ENCODE results near the gene LRP1. TPM values are rescaled to one million over a fixed set of nuclear protein-coding genes. Genes with fewer than 3 reads are reported as not detected.
A peak's percentile ranks its signal among the peaks of the same experiment; 100 is the strongest.

LRP1 gene
- total and polyA plus RNA-seq, 2 of the 4 experiments (the other 2 are of a cell fraction): 73.1 to 142 TPM

DNA sequence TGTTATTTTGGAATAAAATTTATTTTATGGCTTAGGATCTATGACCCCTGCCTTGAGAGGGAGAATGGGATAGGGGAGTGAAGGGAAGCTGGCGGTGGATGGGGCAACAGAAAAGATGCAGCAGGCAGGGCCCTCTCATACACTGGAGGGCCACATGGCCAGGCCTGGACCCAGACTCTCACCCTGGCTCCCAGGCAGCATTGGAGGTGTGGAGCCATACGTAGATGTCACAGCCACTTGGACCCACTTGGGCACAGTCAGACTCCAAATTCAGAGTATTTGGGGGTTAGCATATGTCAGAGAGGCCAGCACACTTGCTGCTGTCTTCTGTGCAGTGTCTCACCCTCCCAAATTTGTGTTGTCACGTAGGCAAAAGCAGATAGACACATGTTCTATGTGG is 32.8 kb upstream of the LRP1 start:
- Histone ChIP-seq H4K5ac (ENCODE audit: low read depth, low read length) (no peak overlapping the region), H3K9ac (ENCODE audit: low read depth, low read length) (no peak overlapping the region), H3K56ac (ENCODE audit: extremely low read depth, insufficient read depth, low read length) (no peak overlapping the region), H2BK20ac (ENCODE audit: low read depth, low read length) (no peak overlapping the region), H2BK120ac (ENCODE audit: low read depth, low read length) (no peak overlapping the region), H2AFZ (replicated peaks; ENCODE audit: low read length, poor library complexity) (no peak overlapping the region), H3K23ac (ENCODE audit: low read depth, low read length) (no peak overlapping the region), H3K4me1 (ENCODE audit: control insufficient read depth, insufficient read depth, low read length) (peaks cover 41% of the 10 kb centered on the region), H3K79me1 (ENCODE audit: low read depth in 1 of 2, low read length in 2 of 2) (peaks cover 13 to 69% of the 10 kb centered on the region in 2 experiments), H2BK5ac (ENCODE audit: low read depth, low read length, poor library complexity, severe bottlenecking) (peak overlapping the region; percentile 80), H4K20me1 (ENCODE audit: insufficient read depth, low read length) (peaks cover 55% of the 10 kb centered on the region), H3K4ac (ENCODE audit: low read depth, low read length) (peak overlapping the region; percentile 43; the same call in 1 of the 2 replicates), H2AK9ac (replicated peaks; ENCODE audit: low read depth, low read length, poor library complexity) (peak overlapping the region; percentile 10), H3K36me3 (ENCODE audit: control insufficient read depth, insufficient read depth, low read length) (peaks cover 84% of the 10 kb centered on the region), H3K9me3 (ENCODE audit: control insufficient read depth, insufficient read depth, low read length) (no peaks in the 10 kb centered on the region), H4K8ac (ENCODE audit: low read depth in 2 of 2, low read length in 2 of 2) (peak overlapping the region in 1 of 2 experiments; percentile 38; a peak in 2 of 4 replicates), H3K14ac (replicated peaks; ENCODE audit: low read depth, low read length) (0 out of 2 replicates have a peak overlapping the region, but pooled peaks have one; percentile 1), H2BK15ac (ENCODE audit: low read depth, low read length) (no peak overlapping the region), H3K27ac (ENCODE audit: insufficient read depth, low read length) (peak overlapping the region; percentile 21; the same call in 1 of the 2 replicates), H3K18ac (ENCODE audit: low read depth, low read length) (no peak overlapping the region), H3K27me3 (ENCODE audit: control insufficient read depth, insufficient read depth, low read length) (no peaks in the 10 kb centered on the region), H3K9me1 (ENCODE audit: insufficient read depth, low read length) (peaks cover 8% of the 10 kb centered on the region; the same call in 1 of the 2 replicates), H3K4me3 (ENCODE audit: insufficient read depth, low read depth, low read length) (no peak overlapping the region), H3K4me2 (ENCODE audit: low read depth, low read length) (no peak overlapping the region), H2AK5ac (ENCODE audit: low read depth, low read length) (peak overlapping the region; percentile 5; the same call in 1 of the 2 replicates), H4K91ac (ENCODE audit: insufficient read depth, low read depth, low read length) (no peak overlapping the region)
- TF ChIP-seq SMC3 (IDR thresholded peaks at IDR 0.05; ENCODE audit: low read depth, low read length) (no peak), NFE2L2 (IDR thresholded peaks at IDR 0.05; ENCODE audit: low read depth, low read length) (no peak), CEBPB (IDR thresholded peaks at IDR 0.05; ENCODE audit: low read depth, low read length) (no peak), RFX5 (IDR thresholded peaks at IDR 0.05; ENCODE audit: low read depth, low read length) (no peak), RAD21 (IDR thresholded peaks at IDR 0.05; ENCODE audit: low read length) (no peak), FOS (IDR thresholded peaks at IDR 0.05; ENCODE audit: low read depth, low read length) (no peak), POLR2A (IDR thresholded peaks at IDR 0.05; ENCODE audit: low read depth, low read length) (no peak), MAFK (IDR thresholded peaks at IDR 0.05; ENCODE audit: low read depth, low read length) (no peak), RCOR1 (IDR thresholded peaks at IDR 0.05; ENCODE audit: insufficient replicate concordance, low read length) (no peak), BHLHE40 (IDR thresholded peaks at IDR 0.05; ENCODE audit: low read depth, low read length) (no peak)
- TF ChIP-seq, protein P1, sequence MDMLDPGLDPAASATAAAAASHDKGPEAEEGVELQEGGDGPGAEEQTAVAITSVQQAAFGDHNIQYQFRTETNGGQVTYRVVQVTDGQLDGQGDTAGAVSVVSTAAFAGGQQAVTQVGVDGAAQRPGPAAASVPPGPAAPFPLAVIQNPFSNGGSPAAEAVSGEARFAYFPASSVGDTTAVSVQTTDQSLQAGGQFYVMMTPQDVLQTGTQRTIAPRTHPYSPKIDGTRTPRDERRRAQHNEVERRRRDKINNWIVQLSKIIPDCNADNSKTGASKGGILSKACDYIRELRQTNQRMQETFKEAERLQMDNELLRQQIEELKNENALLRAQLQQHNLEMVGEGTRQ (IDR thresholded peaks at IDR 0.05; ENCODE audit: low read depth, low read length): no peak
- TF ChIP-seq, protein P2, sequence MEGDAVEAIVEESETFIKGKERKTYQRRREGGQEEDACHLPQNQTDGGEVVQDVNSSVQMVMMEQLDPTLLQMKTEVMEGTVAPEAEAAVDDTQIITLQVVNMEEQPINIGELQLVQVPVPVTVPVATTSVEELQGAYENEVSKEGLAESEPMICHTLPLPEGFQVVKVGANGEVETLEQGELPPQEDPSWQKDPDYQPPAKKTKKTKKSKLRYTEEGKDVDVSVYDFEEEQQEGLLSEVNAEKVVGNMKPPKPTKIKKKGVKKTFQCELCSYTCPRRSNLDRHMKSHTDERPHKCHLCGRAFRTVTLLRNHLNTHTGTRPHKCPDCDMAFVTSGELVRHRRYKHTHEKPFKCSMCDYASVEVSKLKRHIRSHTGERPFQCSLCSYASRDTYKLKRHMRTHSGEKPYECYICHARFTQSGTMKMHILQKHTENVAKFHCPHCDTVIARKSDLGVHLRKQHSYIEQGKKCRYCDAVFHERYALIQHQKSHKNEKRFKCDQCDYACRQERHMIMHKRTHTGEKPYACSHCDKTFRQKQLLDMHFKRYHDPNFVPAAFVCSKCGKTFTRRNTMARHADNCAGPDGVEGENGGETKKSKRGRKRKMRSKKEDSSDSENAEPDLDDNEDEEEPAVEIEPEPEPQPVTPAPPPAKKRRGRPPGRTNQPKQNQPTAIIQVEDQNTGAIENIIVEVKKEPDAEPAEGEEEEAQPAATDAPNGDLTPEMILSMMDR (conservative IDR thresholded peaks at IDR 0.05; ENCODE audit: low read depth, low read length): no peak
- intact Hi-C loops (cut with micrococcal nuclease): no loop called here
- ATAC-seq (ENCODE audit: low read depth) (no peak), DNase-seq (no peak)
- in situ Hi-C loops (cut with MboI; ENCODE audit: low sequenced_read_pairs): no loop called here
- POLR2A ChIA-PET (ENCODE audit: unreplicated experiment): interaction anchor here (0.7 to 2.0 kb wide), 3 partner anchors 16 to 91 kb away, joined by 3 to 5 read pairs (median 4); partner anchors contain the start of gene STAT6
- WGBS, 2 experiments (ENCODE audit: extremely low coverage in 2 of 2, insufficient read length in 1 of 2): no CpG with 5 or more reads among the region's 3 CpGs
- dilution Hi-C loops (cut with HindIII; ENCODE audit: low sequenced_read_pairs, unreplicated experiment): no loop called here
- CTCF ChIA-PET: no interaction called here
- BruUV-seq (replicated peaks): no TSS peak

Measured in IMR-90 (cell line).